ENCODE results near the gene KIF19. TPM values are rescaled to one million over a fixed set of nuclear protein-coding genes. Genes with fewer than 3 reads are reported as not detected.
A peak's percentile ranks its signal among the peaks of the same experiment; 100 is the strongest.

The KIF19 gene
- total RNA-seq, 4 donors from 2014 or later = 77.4 to 211 (median 117) TPM

DNA sequence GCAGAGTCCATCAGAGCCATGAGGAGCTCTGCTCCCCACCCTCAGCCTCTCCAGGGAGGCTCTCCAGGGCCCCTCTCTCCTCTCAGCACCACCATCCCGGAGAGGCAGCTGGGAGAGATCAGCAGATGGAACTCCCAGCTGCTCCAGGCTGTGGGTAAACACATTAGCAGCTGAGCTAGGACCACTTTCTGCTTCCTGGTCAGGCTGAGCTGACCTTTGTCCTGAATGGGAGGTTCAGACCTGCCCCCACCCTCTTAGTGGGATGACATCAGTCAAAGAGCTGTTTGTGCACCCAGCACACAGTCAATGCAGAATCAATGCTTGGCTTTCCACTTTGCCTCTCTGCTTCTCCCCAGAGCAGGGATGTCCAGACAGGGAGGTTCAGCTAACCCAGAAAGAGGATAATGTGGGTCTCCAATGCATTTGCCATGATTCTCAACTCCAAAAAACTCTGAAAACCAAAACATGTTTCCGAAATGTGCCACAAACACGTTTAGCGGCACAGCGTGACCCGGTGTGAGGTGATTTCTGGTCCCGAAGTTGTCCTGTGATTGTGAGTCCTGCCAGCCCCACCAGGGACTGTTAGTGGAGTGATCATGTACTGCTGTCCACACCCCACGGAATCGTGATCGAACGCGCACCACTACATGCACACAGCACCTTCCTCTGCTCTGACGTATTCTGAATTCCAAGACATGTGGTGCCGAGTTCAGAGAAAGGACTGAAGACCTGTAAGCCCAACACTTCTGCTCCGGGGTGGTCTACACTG is 48.0 kb downstream of the KIF19 start:
- peak overlapping the region in 2 of 4 donors; percentile 25 to 76 for H3K27ac ChIP-seq
- H3K27me3 ChIP-seq = no peaks in the 10 kb centered on the region

DNA sequence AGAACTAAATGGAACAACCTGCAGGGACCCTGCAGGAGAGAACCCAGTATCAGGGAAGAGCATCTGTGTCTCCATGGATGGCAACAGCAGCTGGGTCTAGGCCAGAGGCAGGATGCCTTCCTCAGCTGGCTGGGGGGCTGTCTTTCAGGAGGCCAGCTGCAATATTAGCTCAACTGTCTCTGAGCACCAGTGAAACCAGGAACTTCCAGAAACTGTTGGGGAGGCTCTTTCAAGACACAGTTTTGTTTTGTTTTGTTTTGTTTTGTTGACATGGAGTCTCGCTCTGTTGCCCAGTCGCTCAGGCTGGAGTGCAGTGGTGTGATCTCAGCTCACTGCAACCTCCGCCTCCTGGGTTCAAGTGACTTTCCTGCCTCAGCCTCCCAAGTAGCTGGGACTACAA is 48.8 kb downstream of the KIF19 start:
- H3K4me3 ChIP-seq = no peak overlapping the region
- H3K27ac ChIP-seq = no peak overlapping the region
- H3K27me3 ChIP-seq = no peaks in the 10 kb centered on the region
- 86 to 98% methylated on average over 3 of the region's 3 CpGs for whole genome bisulfite sequencing, 2 donors
- no peaks in the 10 kb centered on the region for H3K36me3 ChIP-seq
- H3K9me3 ChIP-seq = no peaks in the 10 kb centered on the region
- DNase-seq (ENCODE audit: low spot score in 2 of 2) = no peak
- peaks cover 0 to 18% (median 10%) of the 10 kb centered on the region in 4 donors for H3K4me1 ChIP-seq
- TF ChIP-seq POLR2A (IDR thresholded peaks at IDR 0.05) (no peak), EP300 (IDR thresholded peaks at IDR 0.05) (no peak)
- TF ChIP-seq, protein P1, sequence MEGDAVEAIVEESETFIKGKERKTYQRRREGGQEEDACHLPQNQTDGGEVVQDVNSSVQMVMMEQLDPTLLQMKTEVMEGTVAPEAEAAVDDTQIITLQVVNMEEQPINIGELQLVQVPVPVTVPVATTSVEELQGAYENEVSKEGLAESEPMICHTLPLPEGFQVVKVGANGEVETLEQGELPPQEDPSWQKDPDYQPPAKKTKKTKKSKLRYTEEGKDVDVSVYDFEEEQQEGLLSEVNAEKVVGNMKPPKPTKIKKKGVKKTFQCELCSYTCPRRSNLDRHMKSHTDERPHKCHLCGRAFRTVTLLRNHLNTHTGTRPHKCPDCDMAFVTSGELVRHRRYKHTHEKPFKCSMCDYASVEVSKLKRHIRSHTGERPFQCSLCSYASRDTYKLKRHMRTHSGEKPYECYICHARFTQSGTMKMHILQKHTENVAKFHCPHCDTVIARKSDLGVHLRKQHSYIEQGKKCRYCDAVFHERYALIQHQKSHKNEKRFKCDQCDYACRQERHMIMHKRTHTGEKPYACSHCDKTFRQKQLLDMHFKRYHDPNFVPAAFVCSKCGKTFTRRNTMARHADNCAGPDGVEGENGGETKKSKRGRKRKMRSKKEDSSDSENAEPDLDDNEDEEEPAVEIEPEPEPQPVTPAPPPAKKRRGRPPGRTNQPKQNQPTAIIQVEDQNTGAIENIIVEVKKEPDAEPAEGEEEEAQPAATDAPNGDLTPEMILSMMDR (IDR thresholded peaks at IDR 0.05) = no peak

More for the DNA sequence above, 48.0 kb downstream of the KIF19 start:
- DNase-seq (ENCODE audit: low spot score in 2 of 2) = no peak
- H3K4me3 ChIP-seq = no peak overlapping the region
- H3K9me3 ChIP-seq = no peaks in the 10 kb centered on the region
- H3K4me1 ChIP-seq = peaks cover 0 to 11% (median 4%) of the 10 kb centered on the region in 4 donors
- TF ChIP-seq POLR2A (IDR thresholded peaks at IDR 0.05) = no peak
- TF ChIP-seq, protein P1 (IDR thresholded peaks at IDR 0.05) = no peak
- no peak for TF ChIP-seq EP300 (IDR thresholded peaks at IDR 0.05)
- 80 to 82% methylated on average over 14 to 15 of the region's 15 CpGs for WGBS, 2 donors
- no peaks in the 10 kb centered on the region for H3K36me3 ChIP-seq

DNA sequence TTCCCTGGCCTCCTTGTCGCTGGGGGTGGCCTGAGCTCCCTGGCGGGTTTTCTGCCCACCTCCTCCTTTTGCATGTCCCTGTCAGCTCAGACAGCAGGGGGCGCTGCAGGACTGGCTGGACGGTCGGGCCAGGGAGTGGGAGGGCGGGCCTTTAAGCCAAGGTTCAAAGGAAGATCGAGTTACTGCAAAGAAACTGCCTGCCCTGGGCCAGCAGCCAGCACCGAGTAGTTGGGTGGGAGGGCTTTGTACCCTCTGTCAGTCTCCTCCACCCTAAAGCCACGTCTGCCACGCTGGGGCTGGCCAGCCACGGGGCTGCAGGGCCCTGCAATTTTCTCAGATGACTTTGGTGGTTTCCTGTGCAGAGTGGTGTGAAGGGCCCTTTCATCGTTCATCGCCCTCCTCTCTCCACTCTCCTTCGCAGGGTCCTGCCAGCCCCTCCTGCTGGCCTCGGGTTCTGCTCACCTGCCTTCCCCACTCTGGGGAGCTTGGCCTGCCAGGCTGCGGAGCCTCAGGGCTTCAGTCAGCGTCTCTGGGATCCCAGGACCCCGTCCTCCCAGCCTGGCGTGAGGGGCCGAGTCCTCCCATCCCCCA is 53.6 kb downstream of the KIF19 start:
- TF ChIP-seq, protein P1 (IDR thresholded peaks at IDR 0.05) = peak; percentile 89 to 99 (median 91)
- no peak for TF ChIP-seq POLR2A (IDR thresholded peaks at IDR 0.05)
- TF ChIP-seq EP300 (IDR thresholded peaks at IDR 0.05) = peak in 1 of 2 donors; percentile 15
- no peaks in the 10 kb centered on the region for H3K27me3 ChIP-seq
- 10 to 21% methylated on average over 15 to 19 of the region's 20 CpGs for WGBS, 2 donors
- DNase-seq (ENCODE audit: low spot score in 2 of 2) = peak; percentile 93 to 98
- no peaks in the 10 kb centered on the region for H3K9me3 ChIP-seq
- no peaks in the 10 kb centered on the region for H3K36me3 ChIP-seq
- H3K4me1 ChIP-seq = peaks cover 0 to 14% (median 13%) of the 10 kb centered on the region in 4 donors
- H3K27ac ChIP-seq = peak overlapping the region in 1 of 4 donors; percentile 2
- H3K4me3 ChIP-seq = peak overlapping the region in 2 of 4 donors; percentile 23 to 26

DNA sequence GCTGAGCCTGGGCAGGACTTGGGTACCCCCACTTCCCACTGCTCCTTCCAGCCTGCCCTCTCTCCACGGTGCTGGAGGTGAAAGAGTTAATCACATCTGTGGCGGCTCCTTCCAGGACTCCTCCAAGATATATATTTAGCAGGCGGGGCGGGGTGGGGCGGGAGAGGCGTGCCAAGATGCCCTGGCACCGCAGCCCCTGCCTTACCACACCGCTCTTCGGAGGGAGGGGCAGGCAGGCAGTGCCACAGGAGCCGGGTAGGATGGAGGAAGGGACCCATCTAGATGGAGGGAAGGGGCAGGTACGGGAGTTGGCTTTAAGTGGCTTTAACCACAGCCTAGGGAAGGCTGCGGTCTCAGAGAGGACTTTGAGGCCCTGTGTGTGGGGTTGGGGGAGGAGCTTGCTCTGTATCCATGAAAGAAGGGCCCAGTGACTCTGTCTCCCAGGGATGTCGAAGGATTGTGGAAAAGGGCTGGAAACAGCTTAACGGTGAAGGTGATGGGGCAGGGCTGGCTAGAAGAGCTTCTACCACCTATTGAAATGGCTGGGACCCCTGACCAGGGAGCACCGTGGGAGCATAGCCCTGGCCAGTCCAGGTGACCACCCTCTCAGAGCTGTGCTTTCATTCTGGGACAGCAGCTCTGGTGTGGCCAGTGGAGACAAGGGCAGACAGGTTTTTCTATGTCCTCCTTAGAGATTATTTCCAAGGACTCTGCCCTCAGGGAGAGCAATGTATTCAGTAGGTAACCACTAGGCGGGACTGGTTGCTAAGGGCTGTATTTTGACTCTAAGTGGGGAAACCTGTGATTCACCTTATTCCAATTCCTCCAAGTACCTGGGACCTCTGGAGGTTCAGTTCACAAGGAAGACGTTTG is 54.3 kb downstream of the KIF19 start:
- DNase-seq (ENCODE audit: low spot score in 2 of 2) = no peak
- TF ChIP-seq EP300 (IDR thresholded peaks at IDR 0.05) (no peak), POLR2A (IDR thresholded peaks at IDR 0.05) (no peak)
- TF ChIP-seq, protein P1 (IDR thresholded peaks at IDR 0.05) = no peak
- WGBS, 2 donors = 33 to 37% methylated on average over 12 to 17 of the region's 17 CpGs
- peaks cover 0 to 14% (median 13%) of the 10 kb centered on the region in 4 donors for H3K4me1 ChIP-seq
- H3K4me3 ChIP-seq = no peak overlapping the region
- H3K9me3 ChIP-seq = no peaks in the 10 kb centered on the region
- peak overlapping the region in 3 of 4 donors; percentile 2 to 36 (median 31) for H3K27ac ChIP-seq
- H3K36me3 ChIP-seq = no peaks in the 10 kb centered on the region
- no peaks in the 10 kb centered on the region for H3K27me3 ChIP-seq
